Ureter (tissue), 1 donor: Measurements from ENCODE around the gene CCL27. TPM values are rescaled to one million over a fixed set of nuclear protein-coding genes. Genes with fewer than 3 reads are reported as not detected.

ENCODE experiments used
- DNase-seq: peaks from one replicate; pipeline ENCODE4 v3.0.0-alpha.2; 2020; ENCODE audit warnings: low spot score
- total RNA-seq: library from RNA; stranded (reverse); gene quantifications from one replicate; pipeline ENCODE4 v1.2.4, GENCODE V29; 2023
- donor health status: DM: yes; HTN: yes; CAD: no.

CCL27 gene
- 0.68 TPM for total RNA-seq

- no peak for DNase-seq
Measured at GRCh38 chr9:34662526-34663302, at the start of gene CCL27. CCL27 (minus strand) TSS chr9:34662657; CDS start chr9:34662633, 24 bp downstream.

GRCh38 chr9:34712140-34712539 is 49.7 kb upstream of the CCL27 start:
- DNase-seq: no peak

GRCh38 chr9:34710023-34710422 is 47.6 kb upstream of the CCL27 start, which contains the start of gene CCL21:
CCL21 (minus strand) TSS chr9:34710136; CDS start chr9:34710066, 70 bp downstream.
- no peak for DNase-seq

GRCh38 chr9:34709196-34709978 is 46.9 kb upstream of the CCL27 start:
- no peak for DNase-seq

GRCh38 chr9:34707130-34707529 is 44.7 kb upstream of the CCL27 start:
- no peak for DNase-seq

- DNase-seq: peak; percentile 89
Measured at GRCh38 chr9:34701769-34702736, 39.6 kb upstream of the CCL27 start.

- peak; percentile 76 for DNase-seq
Measured at GRCh38 chr9:34701023-34701768, 38.7 kb upstream of the CCL27 start.

- DNase-seq: no peak
Measured at GRCh38 chr9:34694811-34695210, 32.4 kb upstream of the CCL27 start.

- DNase-seq: no peak
Measured at GRCh38 chr9:34693560-34693959, 31.1 kb upstream of the CCL27 start.

- no peak for DNase-seq
Measured at GRCh38 chr9:34691936-34692315, 29.5 kb upstream of the CCL27 start.

GRCh38 chr9:34690983-34691935 is 28.8 kb upstream of the CCL27 start, which contains the start of gene CCL19:
CCL19 (minus strand) TSS chr9:34691276; CDS start chr9:34691139, 137 bp downstream.
- no peak for DNase-seq

- DNase-seq: no peak
Measured at GRCh38 chr9:34689512-34689911, 27.1 kb upstream of the CCL27 start.

- no peak for DNase-seq
Measured at GRCh38 chr9:34689116-34689470, 26.6 kb upstream of the CCL27 start.

GRCh38 chr9:34688329-34689115 is 26.1 kb upstream of the CCL27 start:
- no peak for DNase-seq

GRCh38 chr9:34687276-34688030 is 25.0 kb upstream of the CCL27 start:
- DNase-seq: no peak

GRCh38 chr9:34686732-34687131 is 24.3 kb upstream of the CCL27 start:
- DNase-seq: no peak

- DNase-seq: no peak
Measured at GRCh38 chr9:34686231-34686630, 23.8 kb upstream of the CCL27 start.

- DNase-seq: no peak
Measured at GRCh38 chr9:34685591-34685990, 23.1 kb upstream of the CCL27 start.
